AG04450 (cell line): Measurements from ENCODE around the gene LATS2. TPM values are rescaled to one million over a fixed set of nuclear protein-coding genes. Genes with fewer than 3 reads are reported as not detected.
"Not testable (repeated sequence)": the region's sequence is repeated elsewhere in the genome, so short reads cannot be mapped to it uniquely, and the experiment has no call there.

ENCODE experiments used
- CTCF ChIA-PET: fragments of 300-600, 350-600 bp; formaldehyde crosslinking; extraction: SDS; loops from one replicate; lab custom pipeline; 2022; ENCODE audit warnings: antibody characterized with exemption, inconsistent platforms; lab: Charles Lee
- POLR2A ChIA-PET: fragments of 350-600 bp; formaldehyde crosslinking; extraction: SDS; loops from one replicate; lab custom pipeline; 2021; ENCODE audit warnings: antibody characterized with exemption, inconsistent platforms; lab: Yijun Ruan, JAX
- DNase-seq: peaks from one replicate; pipeline ENCODE4 v3.0.0-alpha.2; 2011; ENCODE audit warnings: low read depth, low spot score
- H3K27ac ChIP-seq: one replicate; pipeline ENCODE4 v1.5.1; 2012; ENCODE audit warnings: low read depth, low read length, control low read depth
- H3K27me3 ChIP-seq: one replicate; pipeline ENCODE4 v1.6.0; 2012; ENCODE audit warnings: low read length; ENCODE audit not compliant: control insufficient read depth, insufficient read depth
- H3K4me3 ChIP-seq: 2 replicates; pipeline ENCODE4 v1.5.1; 2011; ENCODE audit warnings: mild to moderate bottlenecking, low read depth, low read length, control low read depth
- H3K9me3 ChIP-seq: 2 replicates; pipeline ENCODE4 v1.5.1; 2012; ENCODE audit warnings: low read length; ENCODE audit not compliant: control insufficient read depth, insufficient read depth
- CTCF ChIP-seq: IDR thresholded peaks from 2 replicates; pipeline ENCODE4 v1.5.1; 2011; ENCODE audit warnings: low read depth, low read length, control low read depth, inconsistent platforms
- polyA plus RNA-seq: library from polyadenylated mRNA; depleted of rRNA; stranded (reverse); fragments of >200 nt; gene quantifications from 2 replicates; pipeline ENCODE4 v1.2.3, GENCODE V29; 2011

Gene LATS2
- polyA plus RNA-seq, 1 experiment = 19.3 TPM

- H3K27me3 ChIP-seq = no peaks in the 10 kb centered on the region
Measured at GRCh38 chr13:20972731-20973130, 88.7 kb downstream of the LATS2 start.

GRCh38 chr13:20969182-20969581, 92.2 kb downstream of the LATS2 start:
- DNase-seq = no peak
- ChIA-PET CTCF (no interaction called here), POLR2A (interaction anchor here (0.7 kb wide), 1 partner anchor 29 kb away, joined by 3 read pairs; no protein-coding TSS in a partner anchor)
- no peak for TF ChIP-seq CTCF
- no peak overlapping the region for H3K4me3 ChIP-seq
- no peak overlapping the region for H3K27ac ChIP-seq
- H3K27me3 ChIP-seq = no peaks in the 10 kb centered on the region
- H3K9me3 ChIP-seq = no peaks in the 10 kb centered on the region

More at GRCh38 chr13:20972731-20973130, 88.7 kb downstream of the LATS2 start:
- no peak for TF ChIP-seq CTCF
- Histone ChIP-seq H3K9me3 (no peaks in the 10 kb centered on the region; the same call in 1 of the 2 replicates), H3K27ac (no peak overlapping the region), H3K4me3 (no peak overlapping the region)
- DNase-seq = no peak
- POLR2A ChIA-PET = no interaction called here
- CTCF ChIA-PET = no interaction called here

GRCh38 chr13:20968745-20969144, 92.6 kb downstream of the LATS2 start:
- ChIA-PET POLR2A (interaction anchor here (0.7 kb wide), 1 partner anchor 17 kb away, joined by 3 read pairs; no protein-coding TSS in a partner anchor), CTCF (no interaction called here)
- Histone ChIP-seq H3K27me3 (no peaks in the 10 kb centered on the region), H3K4me3 (no peak overlapping the region), H3K27ac (no peak overlapping the region), H3K9me3 (no peaks in the 10 kb centered on the region)
- no peak for DNase-seq
- no peak for TF ChIP-seq CTCF

GRCh38 chr13:20967340-20967739, 94.0 kb downstream of the LATS2 start:
- ChIA-PET POLR2A (interaction anchor here (0.7 kb wide), 1 partner anchor 24 kb away, joined by 4 read pairs; no protein-coding TSS in a partner anchor), CTCF (no interaction called here)
- Histone ChIP-seq H3K27ac (no peak overlapping the region), H3K4me3 (no peak overlapping the region), H3K27me3 (no peaks in the 10 kb centered on the region), H3K9me3 (no peaks in the 10 kb centered on the region)
- DNase-seq = no peak
- no peak for TF ChIP-seq CTCF

- POLR2A ChIA-PET = no interaction called here
- no peak overlapping the region for H3K27ac ChIP-seq
- DNase-seq = no peak
- no peak overlapping the region for H3K4me3 ChIP-seq
- H3K27me3 ChIP-seq = no peaks in the 10 kb centered on the region
- CTCF ChIA-PET = no interaction called here
- no peak for TF ChIP-seq CTCF
- H3K9me3 ChIP-seq = no peaks in the 10 kb centered on the region
Measured at GRCh38 chr13:20964904-20965303, 96.5 kb downstream of the LATS2 start.

- CTCF ChIA-PET, POLR2A ChIA-PET, H3K27me3 ChIP-seq, H3K4me3 ChIP-seq, DNase-seq, H3K27ac ChIP-seq, H3K9me3 ChIP-seq: not testable (repeated sequence)
Measured at GRCh38 chr13:20961663-20962062, 99.7 kb downstream of the LATS2 start.
